Panc1 (cell line): ENCODE measurements around the gene BNC1. TPM values are rescaled to one million over a fixed set of nuclear protein-coding genes. Genes with fewer than 3 reads are reported as not detected.

Source experiments
- ATAC-seq: fragments of 200-7000 bp; cut with Tn5 transposase; 2 replicates; pipeline ENCODE4 v1.9.1; 2020; ENCODE audit warnings: mild to moderate bottlenecking, moderate library complexity
- BruUV-seq: library from RNA; stranded (reverse); fragments of 400-500 nt; replicated peaks from 2 replicates; lab custom pipeline; 2021; lab: Mats Ljungman, UMichigan
- CTCF ChIA-PET: fragments of 300-600 bp; sonication (Branson Sonifier 250); formaldehyde crosslinking; loops from one replicate; lab custom pipeline; 2022; ENCODE audit warnings: antibody characterized with exemption; lab: Charles Lee
- POLR2A ChIA-PET: fragments of 300-600 bp; sonication (Branson Sonifier 250); formaldehyde crosslinking; loops from one replicate; lab custom pipeline; 2022; ENCODE audit warnings: antibody characterized with exemption; lab: Charles Lee
- DNase-seq: peaks from one replicate; pipeline ENCODE4 v3.0.0-alpha.2; 2010; ENCODE audit warnings: low read depth, low spot score
- H3K27ac ChIP-seq: 2 replicates; pipeline ENCODE4 v1.5.1; 2011; ENCODE audit warnings: mild to moderate bottlenecking, low read length, inconsistent platforms
- H3K27me3 ChIP-seq: fragments of 200-500 bp; sonication (Bioruptor generic); 2 replicates; pipeline ENCODE4 v1.6.0; 2014; ENCODE audit warnings: low read length, inconsistent platforms; ENCODE audit not compliant: control insufficient read depth, insufficient read depth
- H3K36me3 ChIP-seq: fragments of 200-500 bp; sonication (Bioruptor generic); 2 replicates; pipeline ENCODE4 v1.5.1; 2014; ENCODE audit warnings: inconsistent platforms, mild to moderate bottlenecking, low read length, moderate library complexity; ENCODE audit not compliant: control insufficient read depth, insufficient read depth
- H3K4me1 ChIP-seq: 2 replicates; pipeline ENCODE4 v1.5.1; 2011; ENCODE audit warnings: inconsistent platforms, mild to moderate bottlenecking, low read length, moderate library complexity; ENCODE audit not compliant: control insufficient read depth, insufficient read depth
- H3K4me3 ChIP-seq, 2 experiments: 2 replicates each; pipeline ENCODE4 v1.5.1; 2011 to 2012; ENCODE audit warnings: low read depth in 2 of 2, low read length in 2 of 2, mild to moderate bottlenecking in 2 of 2, inconsistent platforms in 1 of 2, moderate library complexity in 1 of 2
- H3K9me3 ChIP-seq: fragments of 200-500 bp; sonication (Bioruptor generic); 2 replicates; pipeline ENCODE4 v1.5.1; 2014; ENCODE audit warnings: low read depth, mild to moderate bottlenecking, inconsistent platforms, low read length, moderate library complexity; ENCODE audit not compliant: control insufficient read depth, insufficient read depth
- CTCF ChIP-seq: fragments of 450-650 bp; IDR thresholded peaks from 2 replicates; pipeline ENCODE4 v1.5.1; 2017; ENCODE audit warnings: mild to moderate bottlenecking
- POLR2AphosphoS5 ChIP-seq: IDR thresholded peaks from 2 replicates; pipeline ENCODE4 v1.6.1; 2012; ENCODE audit warnings: mild to moderate bottlenecking, low read depth, low read length, moderate library complexity
- REST ChIP-seq, 2 experiments: IDR thresholded peaks; 2 replicates each; pipeline ENCODE4 v1.6.1; 2011 to 2012; ENCODE audit warnings: low read depth in 2 of 2, control low read depth in 1 of 2, low read length in 1 of 2, mild to moderate bottlenecking in 1 of 2, moderate library complexity in 1 of 2; ENCODE audit not compliant: insufficient read depth in 1 of 2
- SIN3A ChIP-seq: IDR thresholded peaks from 2 replicates; pipeline ENCODE4 v1.6.1; 2012; ENCODE audit warnings: low read depth, mild to moderate bottlenecking, low read length, moderate library complexity, borderline replicate concordance; ENCODE audit not compliant: insufficient read depth
- TCF7L2 ChIP-seq: IDR thresholded peaks from 2 replicates; pipeline ENCODE4 v1.6.1; 2011; ENCODE audit warnings: mild to moderate bottlenecking, low read depth, low read length, inconsistent platforms
- in situ Hi-C: cut with HindIII; loops from 2 replicates; pipeline ENCODE4 v1.10.0; 2016; ENCODE audit warnings: low sequenced_read_pairs, low pct_unique_long_range_greater_than_20kb
- intact Hi-C: fragments of 100-400 bp; cut with micrococcal nuclease; formaldehyde crosslinking; loops from one replicate; pipeline ENCODE4 v1.10.0; 2022; ENCODE audit not compliant: unreplicated experiment
- total RNA-seq: library from RNA; stranded (reverse); gene quantifications from one replicate; pipeline ENCODE4 v1.2.1, GENCODE V29; 2021; ENCODE audit not compliant: unreplicated experiment

BNC1 gene
- total RNA-seq, 1 experiment from 2014 or later: not detected

GRCh38 chr15:83320844-83321243, 36.4 kb upstream of the BNC1 start:
- Histone ChIP-seq H3K4me1 (no peaks in the 10 kb centered on the region), H3K27me3 (no peaks in the 10 kb centered on the region; the same call in 1 of the 2 replicates), H3K4me3 (no peak overlapping the region), H3K36me3 (no peaks in the 10 kb centered on the region), H3K27ac (no peak overlapping the region), H3K9me3 (no peaks in the 10 kb centered on the region)
- no TSS peak for BruUV-seq
- TF ChIP-seq TCF7L2 (no peak), POLR2AphosphoS5 (no peak), CTCF (no peak), SIN3A (no peak), REST (IDR thresholded peaks at IDR 0.05; ENCODE audit: insufficient read depth in 1 of 2, low read depth in 2 of 2, low read length in 1 of 2) (no peak)
- POLR2A ChIA-PET: no interaction called here
- ATAC-seq: no peak
- intact Hi-C loops: no loop called here
- in situ Hi-C loops: no loop called here
- DNase-seq: no peak
- CTCF ChIA-PET: no interaction called here

GRCh38 chr15:83320404-83320803, 35.9 kb upstream of the BNC1 start:
- H3K9me3 ChIP-seq: no peaks in the 10 kb centered on the region
- H3K27me3 ChIP-seq: no peaks in the 10 kb centered on the region; the same call in 1 of the 2 replicates
- BruUV-seq: no TSS peak
- H3K4me3 ChIP-seq: no peak overlapping the region
- no peak for ATAC-seq
- no peak for DNase-seq
- intact Hi-C loops (no loop called here), in situ Hi-C loops (no loop called here)
- no peaks in the 10 kb centered on the region for H3K4me1 ChIP-seq
- CTCF ChIA-PET: no interaction called here
- H3K36me3 ChIP-seq: no peaks in the 10 kb centered on the region
- TF ChIP-seq POLR2AphosphoS5 (no peak), TCF7L2 (no peak), CTCF (no peak), SIN3A (no peak), REST (IDR thresholded peaks at IDR 0.05; ENCODE audit: insufficient read depth in 1 of 2, low read depth in 2 of 2, low read length in 1 of 2) (no peak)
- no peak overlapping the region for H3K27ac ChIP-seq
- POLR2A ChIA-PET: no interaction called here
